Placental epithelial cell (primary cell): ENCODE results near the gene PPP1R12B. TPM values are rescaled to one million over a fixed set of nuclear protein-coding genes. Genes with fewer than 3 reads are reported as not detected.

Source experiments
- small RNA-seq: library from RNA; depleted of rRNA; stranded (forward); fragments of <200 nt; gene quantifications from one replicate; pipeline ENCODE3, GENCODE V24; 2012
- total RNA-seq: library from RNA; depleted of rRNA; stranded (reverse); fragments of >200 nt; gene quantifications from 2 replicates; pipeline ENCODE4 v1.2.3, GENCODE V29; 2012

PPP1R12B gene
- 15.7 and 28.7 TPM in 2 replicates for total RNA-seq

DNA sequence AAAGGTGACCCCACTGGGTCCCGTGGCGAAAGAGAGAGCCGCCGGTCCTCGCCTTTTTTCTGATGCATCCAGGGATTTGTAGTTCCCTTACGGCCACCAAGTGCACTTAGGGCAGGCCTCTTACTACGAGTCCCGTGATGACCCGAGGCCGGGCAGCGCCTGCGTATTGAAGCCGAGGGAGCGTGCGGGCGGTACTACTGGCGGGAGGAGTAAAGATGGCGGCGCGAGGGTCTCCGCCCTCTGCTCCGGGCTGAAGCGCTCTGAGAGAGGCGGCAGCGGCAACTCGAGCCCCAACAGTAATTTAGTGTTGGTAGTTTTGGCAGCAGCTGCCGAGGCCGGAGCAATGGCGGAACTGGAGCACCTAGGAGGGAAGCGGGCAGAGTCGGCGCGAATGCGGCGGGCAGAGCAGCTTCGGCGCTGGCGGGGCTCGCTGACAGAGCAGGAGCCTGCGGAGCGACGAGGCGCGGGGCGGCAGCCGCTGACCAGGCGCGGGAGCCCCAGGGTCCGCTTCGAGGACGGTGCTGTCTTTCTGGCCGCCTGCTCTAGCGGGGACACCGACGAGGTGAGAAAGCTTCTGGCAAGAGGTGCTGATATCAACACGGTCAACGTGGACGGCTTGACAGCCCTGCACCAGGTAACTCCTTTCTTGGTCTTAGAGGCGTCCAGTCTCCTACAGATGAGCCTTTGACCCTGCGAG lies at the start of gene PPP1R12B:
TSS of gene PPP1R12B (plus strand) at position 191 of the 697 bp plus-strand sequence. CDS start at position 344, 153 bp downstream.

Small RNAs within 50 kb of the gene (small RNA-seq; reads per million reads assigned to genes)
- gene AC099336.2: not detected
- gene RF00156: 0.83 reads per million, percentile 49 among the genes with 10 or more reads in this experiment
- not detected for gene RNU6-89P

Other genes starting within 250 kb of the PPP1R12B start
- under 0.01 TPM in 1 of 2 replicates, not detected in the other for gene GPR37L1, start 225.8 kb upstream of the PPP1R12B start, total RNA-seq
- gene ARL8A, start 204.0 kb upstream of the PPP1R12B start, total RNA-seq: 11.8 and 11.9 TPM in 2 replicates
- not detected in 2 replicates for gene PTPN7, start 188.1 kb upstream of the PPP1R12B start, total RNA-seq
- 0.76 and 2.4 TPM in 2 replicates for gene LGR6, start 154.9 kb upstream of the PPP1R12B start, total RNA-seq
- 7.1 and 16.4 TPM in 2 replicates for gene UBE2T, start 6.8 kb upstream of the PPP1R12B start, total RNA-seq